GM19372 (cell line): ENCODE data around the gene FBXO22.

Experiments used
- ATAC-seq: cut with Tn5 transposase; IDR thresholded peaks from one replicate; pipeline ENCODE4 v1.9.1; 2021; ENCODE audit warnings: mild to moderate bottlenecking, low read depth, moderate library complexity; ENCODE audit not compliant: unreplicated experiment

The FBXO22 gene

DNA sequence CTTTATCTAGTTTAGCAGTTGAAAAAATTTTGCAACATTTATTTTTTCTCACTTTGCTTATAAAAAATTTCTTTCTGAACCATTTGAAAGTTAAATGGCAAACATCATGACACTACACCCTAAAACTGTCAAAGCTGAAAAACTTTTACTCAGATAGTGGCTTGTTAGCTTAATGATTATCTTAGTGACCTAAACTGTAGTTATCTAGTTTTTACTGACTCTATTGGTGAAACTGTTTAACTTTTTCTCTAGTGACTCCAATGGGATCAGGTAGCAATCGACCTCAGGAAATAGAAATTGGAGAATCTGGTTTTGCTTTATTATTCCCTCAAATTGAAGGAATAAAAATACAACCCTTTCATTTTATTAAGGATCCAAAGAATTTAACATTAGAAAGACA is 13.3 kb downstream of the FBXO22 start:
- no peak for ATAC-seq

DNA sequence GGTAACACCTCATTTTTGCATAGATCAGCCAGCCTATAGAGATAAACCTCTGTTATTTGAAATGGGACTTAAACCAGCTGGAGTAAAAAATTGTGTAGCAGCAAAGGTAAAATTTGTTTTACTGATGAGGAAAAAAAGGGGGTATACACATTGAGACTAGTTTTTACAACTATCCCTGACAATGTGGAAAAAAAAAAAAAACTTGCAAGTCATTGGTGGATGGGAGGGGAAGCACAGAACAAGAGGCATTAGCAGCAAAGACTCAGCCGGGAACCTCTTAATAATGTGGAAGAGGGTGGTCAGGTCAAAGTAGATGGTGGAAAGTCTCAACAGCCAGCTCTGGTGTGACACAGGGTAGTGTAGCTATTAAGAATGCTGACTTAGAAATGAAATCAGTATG is 14.5 kb downstream of the FBXO22 start:
- no peak for ATAC-seq

DNA sequence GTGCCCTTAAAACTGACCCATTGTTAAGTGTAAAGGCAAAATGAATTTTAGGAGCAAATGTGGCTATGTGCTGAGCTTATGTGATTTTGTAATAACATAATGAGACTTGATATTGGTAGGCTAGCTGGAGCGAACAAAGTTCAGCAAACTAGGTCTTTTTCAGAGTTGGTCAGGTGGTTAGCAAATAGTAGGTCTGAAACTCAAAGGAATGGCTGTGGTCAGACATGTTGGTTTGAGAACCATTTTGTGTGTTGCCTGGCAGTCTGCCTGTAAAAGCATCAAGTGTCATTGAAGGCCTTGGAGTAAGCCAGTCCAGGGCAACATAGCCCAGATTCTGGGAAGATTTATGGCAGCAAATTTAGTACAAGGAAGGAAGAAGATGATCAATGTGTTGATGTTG is 16.4 kb downstream of the FBXO22 start:
- ATAC-seq: no peak

DNA sequence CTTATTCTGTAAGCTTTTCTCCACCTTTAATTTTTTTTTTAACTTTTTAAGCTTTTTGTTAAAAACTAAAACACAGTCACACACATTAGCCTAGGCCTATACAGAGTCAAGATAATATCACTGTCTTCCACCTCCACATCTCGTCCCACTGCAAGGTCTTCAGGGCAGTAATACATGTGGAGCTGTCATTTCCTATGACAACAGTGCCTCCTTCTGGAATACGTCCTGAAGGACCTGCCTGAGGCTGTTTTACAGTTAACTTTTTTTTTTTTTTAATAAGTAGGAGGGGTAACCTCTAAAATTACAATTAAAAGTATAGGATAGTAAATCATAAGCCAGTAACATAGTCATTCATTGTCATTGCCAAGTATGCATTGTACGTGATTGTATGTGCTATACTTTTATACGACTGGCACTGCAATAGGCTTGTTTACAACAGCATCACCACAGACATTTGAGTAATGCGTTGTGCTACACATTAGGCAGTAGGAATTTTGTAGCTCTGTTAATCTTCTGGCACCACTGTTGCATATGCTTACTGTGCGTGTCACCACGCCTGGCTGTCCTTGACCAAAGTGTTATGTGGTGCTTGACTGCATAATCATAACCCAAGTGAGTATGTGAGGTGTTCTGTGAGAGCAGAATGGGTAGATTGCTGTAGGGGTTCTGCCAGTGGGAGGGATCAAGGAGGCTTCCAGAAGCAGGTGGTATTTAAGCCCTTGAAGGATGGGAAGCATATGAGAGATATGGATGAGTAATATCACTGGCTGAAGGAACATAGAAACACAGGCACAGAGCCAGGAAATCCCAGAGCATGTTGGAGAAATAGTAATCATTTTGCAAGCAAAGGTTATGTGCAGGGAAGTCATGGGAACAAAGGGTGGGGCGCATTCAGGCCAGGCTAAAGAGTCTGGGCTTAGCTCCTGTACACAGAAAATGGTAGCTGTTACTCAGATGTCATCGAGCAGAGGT is 18.3 kb downstream of the FBXO22 start:
- ATAC-seq: no peak

DNA sequence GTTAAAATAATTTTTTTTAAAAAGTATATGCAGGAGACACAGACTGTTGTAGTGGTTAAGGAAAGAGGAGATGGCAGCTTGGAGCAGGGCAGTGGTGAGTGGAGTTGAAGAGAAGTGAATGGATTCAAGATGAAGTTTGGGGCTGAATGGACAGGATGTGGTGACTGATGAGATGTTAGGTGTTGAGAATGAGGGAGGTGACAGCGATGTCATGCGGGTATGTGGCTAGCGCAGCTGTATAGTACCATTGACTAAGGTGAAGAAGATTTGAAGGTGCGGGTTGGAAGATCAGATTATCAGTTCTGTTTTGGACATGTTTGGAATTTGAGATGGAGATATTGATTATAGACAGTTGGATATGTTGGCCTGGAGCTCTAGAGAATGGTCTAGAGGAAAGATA is 20.1 kb downstream of the FBXO22 start:
- ATAC-seq: no peak

DNA sequence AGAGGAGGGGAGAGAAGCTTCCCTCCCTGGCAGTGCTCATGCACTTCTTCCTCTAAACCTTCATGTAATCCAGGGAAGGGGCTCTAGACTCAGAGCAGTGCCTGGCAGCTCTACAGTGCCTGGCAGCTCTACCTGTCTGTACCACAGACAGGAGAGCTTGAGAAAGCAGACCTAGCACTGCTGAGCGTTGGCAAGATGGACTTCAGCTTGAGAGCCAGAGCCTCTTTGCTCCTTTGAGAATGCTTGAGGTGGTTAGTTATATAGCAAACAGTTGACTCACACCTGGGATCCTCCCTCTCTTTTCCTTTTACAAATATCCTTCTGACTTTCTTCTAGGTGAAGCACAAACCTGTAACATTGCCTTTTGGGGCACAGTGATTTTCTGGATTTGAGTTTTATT is 20.9 kb downstream of the FBXO22 start:
- no peak for ATAC-seq

DNA sequence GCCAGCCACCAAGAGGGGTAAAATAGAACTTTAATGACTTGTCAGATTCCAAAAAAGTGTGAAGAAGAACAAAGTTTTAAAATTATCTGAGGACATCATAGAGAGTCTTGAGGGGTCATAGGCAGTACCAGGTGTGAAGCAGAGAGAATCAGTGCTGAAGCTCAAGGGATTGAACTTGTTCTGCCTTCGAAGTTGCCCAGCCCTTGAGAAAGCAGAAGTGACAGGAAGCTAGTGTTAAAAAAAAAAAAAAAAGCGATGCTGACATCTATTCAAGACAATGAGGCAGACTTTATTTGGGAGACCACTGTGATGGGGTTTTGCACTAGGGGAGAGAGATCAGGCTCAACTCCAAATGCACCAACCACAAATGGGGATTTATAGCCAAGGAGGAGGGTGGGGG is 21.8 kb downstream of the FBXO22 start:
- no peak for ATAC-seq

DNA sequence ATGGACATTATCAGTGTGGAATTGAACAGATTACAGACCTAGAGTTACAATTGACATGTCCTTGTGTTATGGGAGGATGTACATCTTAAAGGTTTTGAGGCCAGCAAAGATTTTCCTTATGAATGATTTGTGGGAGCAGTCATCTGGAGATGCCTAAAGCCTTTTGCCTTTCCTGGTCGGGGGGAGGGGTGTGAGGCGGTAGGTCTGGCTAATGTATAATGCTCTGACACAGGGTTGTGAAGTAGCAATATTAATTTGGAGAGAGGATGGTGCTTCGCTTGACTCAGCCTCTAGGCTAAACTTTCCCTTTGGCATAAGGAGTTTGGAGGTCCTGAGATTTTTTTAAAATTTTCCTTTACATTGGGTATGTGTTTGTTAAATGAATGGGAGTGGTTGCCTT is 23.3 kb downstream of the FBXO22 start:
- ATAC-seq: no peak

DNA sequence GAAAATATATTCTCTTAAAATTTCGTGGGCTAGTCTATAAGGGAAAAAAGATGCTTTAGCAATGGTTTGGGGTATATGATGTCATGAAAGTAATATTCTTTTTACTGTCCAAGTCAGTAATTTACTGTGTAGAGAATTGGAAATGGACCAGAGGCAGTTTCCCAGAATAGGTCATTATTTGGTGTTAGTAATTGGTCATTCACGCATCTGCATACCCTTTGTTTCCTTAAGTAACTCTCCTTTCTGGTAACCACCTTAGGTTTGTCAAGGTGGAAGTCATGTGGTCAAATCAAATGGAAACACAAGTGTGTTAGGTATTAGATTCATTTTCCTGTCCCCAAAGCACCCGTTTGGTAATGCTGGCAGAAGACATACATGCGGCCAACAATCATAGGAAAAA is 23.9 kb downstream of the FBXO22 start:
- ATAC-seq: no peak

DNA sequence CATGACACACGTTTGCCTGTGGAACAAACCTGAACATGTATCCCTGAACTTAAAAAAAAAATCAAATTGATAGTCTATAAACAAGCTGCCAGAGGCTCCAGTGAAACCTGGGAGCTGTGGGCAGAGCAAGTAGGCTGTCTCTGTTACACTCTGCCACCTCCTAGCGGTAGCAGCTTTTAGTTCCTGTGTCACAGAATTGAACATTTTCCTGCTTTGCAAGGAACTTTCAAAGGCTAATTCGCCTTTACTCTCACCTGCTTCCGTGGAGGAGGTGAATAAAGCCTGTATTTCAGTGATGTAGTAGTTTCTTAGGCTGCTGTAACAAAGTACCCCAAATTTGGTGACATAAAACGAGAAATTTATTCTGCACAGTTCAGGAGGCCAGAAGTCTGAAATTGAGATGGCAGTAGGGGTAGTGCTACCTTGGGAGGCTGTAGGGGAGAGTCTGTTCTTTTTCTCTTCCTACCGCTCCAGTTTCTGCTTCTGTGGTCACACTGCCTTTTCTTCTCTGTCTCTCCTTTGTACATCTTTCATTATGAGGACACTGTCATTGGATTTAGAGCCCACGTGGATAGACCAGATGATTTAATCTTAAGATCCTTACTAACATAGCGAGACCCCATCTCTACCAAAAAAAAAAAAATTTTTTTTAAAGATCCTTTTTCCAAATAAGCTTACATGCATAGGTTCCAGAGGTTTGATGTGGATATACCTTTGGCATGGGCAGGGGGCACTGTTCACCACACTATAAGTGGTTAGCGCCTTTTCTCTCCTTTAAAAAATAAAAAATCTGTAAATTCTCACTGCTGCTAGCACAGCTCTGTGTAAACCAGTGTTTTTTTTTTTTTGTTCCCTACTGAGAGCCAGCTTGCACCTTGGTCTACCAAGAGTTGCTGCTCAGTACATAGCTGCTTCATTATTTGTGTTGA is 25.3 kb downstream of the FBXO22 start:
- no peak for ATAC-seq

DNA sequence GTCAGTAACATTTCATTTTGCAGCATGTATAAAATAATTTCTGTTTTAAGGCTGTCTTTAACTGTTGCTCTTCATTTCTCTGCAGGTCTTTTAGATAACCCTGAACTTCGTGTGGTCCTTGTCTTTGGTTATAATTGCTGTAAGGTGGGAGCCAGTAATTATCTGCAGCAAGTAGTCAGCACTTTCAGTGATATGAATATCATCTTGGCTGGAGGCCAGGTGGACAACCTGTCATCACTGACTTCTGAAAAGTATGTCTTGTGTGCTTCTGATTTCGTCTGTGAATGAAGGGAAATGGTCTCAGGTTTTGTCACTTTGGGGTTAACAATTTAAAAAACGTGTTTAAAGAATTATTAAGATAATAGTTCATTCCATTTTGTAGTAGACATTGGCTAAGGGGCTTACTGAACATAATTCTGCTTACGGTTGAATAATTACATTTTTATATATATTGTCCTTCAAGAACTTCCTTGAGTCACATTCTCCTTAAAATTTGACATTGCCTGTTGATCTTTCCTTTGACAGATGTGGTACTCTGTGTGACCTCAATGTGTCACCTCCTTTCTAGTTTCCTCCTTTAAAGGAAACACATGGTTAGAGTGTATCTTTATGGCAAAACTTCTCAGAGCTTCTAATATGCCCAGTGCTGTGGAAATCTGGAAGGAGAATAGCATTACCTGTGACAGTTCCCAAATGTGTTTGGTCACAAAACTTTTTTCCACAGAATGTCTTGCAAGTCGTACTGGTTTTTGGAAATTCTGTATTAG is 26.3 kb downstream of the FBXO22 start:
- ATAC-seq: no peak

DNA sequence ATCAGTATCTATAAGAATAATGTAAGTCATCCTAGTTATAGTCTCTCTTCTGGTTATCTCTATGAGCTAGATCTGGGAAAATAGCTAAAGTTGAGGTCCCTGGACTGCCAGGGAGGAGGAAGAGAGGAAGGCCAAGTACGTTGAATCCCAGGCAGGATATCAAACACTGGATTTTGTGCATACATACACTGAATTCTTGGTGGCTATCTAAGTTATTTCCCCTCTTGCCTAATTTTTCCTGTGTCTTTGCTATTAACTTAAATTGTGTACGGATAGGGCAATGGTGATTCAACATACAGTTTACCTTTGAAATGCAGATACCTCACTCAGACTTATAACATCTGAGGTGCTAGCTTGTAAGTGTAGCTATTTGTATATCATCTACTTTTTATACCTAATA is 27.2 kb downstream of the FBXO22 start:
- no peak for ATAC-seq

DNA sequence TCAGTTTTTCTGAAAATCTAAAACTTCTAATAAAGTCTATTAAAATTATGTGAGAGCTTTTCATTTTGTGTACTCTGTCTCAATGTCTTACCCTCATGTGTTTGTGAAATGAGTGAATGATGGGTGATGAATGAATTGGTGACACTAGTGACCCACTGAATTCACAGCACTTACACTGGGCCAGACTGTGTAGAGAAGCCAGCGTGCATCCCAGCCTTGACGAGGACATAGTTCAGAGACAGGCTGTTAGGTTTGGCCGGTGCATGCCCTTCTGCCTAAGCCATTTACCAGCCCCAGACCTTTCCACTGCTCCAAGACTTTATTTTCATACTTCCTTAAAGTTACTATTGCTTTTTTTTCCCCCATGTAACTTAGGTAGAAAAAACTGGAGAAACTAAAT is 38.8 kb downstream of the FBXO22 start:
- ATAC-seq: no peak

DNA sequence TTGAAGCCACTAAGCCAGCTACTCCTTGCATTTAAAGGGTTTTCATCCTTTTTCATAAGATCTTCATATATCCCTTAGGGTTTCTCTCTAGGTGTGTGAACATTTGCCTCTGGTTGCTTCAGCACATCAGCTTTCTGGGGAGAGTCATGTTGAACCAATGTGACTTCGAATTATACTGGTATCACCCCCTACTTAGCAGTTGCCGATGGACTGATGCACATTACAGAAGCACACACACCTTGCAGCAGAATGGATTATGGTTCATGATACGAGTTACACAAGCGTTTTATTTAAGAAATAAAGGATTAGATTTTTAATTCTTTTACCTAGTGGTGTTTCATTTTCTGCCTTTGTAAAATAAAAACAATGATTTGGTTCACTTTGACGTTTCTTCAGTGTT is 39.6 kb downstream of the FBXO22 start:
- ATAC-seq: no peak

DNA sequence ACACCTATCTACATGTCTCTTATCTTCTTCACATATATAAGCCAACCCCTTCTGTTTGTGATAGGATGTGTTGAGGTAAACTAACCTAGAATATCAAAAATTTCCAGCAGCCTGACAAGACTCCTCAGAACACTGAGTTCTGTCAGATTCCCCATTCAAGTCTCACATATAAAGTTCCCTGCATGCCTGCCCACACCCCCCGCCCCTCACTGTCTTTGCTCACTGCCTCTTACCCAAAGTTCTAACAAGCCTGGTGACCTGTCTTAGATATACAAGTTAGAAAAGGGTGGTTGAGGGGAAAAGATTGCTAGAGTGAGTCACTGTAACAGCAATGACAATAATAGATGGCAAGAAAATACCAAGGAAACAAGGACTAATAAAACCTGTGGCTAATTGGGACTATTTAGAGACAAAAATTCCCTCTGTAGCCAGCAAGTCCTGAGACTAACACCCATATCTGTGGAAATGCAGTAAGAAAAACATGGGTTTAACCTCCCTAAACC is 40.1 kb downstream of the FBXO22 start:
- ATAC-seq: no peak

DNA sequence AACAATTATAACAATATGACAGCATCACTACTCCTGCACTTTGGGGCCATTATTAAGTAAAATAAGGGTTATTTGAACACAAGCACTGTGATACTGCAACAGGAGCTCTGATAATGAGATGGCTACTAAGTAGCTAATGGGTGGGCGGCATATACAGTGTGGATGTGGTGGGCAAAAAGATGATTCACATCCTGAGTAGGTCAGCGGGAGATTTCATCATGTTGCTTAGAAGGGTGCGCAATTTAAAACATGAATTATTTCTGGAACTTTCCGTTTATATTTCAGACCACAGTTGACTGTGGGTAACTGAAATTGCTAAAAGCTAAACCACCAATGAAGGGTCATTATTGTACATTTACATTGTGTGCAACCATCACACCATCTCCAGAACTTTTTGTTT is 42.3 kb downstream of the FBXO22 start:
- ATAC-seq: no peak

DNA sequence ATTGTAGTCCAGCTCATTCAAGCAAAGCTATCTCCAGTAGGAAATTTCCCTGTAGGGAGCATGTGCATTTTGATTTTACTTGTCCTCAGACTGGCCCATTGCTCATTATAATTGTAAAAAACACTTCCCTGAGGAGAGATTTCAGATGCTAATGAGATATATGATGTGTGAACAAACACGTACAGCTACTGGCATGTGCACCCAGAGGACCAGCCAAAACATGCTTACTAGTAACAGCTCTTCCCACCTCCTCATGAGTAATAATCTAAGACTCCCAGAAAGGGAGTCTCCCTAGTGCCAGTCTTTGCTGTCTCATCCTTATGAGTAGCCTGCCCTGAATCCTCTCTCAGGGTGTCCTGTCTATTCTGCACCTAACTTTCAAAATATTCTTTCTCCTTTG is 43.4 kb downstream of the FBXO22 start:
- no peak for ATAC-seq

DNA sequence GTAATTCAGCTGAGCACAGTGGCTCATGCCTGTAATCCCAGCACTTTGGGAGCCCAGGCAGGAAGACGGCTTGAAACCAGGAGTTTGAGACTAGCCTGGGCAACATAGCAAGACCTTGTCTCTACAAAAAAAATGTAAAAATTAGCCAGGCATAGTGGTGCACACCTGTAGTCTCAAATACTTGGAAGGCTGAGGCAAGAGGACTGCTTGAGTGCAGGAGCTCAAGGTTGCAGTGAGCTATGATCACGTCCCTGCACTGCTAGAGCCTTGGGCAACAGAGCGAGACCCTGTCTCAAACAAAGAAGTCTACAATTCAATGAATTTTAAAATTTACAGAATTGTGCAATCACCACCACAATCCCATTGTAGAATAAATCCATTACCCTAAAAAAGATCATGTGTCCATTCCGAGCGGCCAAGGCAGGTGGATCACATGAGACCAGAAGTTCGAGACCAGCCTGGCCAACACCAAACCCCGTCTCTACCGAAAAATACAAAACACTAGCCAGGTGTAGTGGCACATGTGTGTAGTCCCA is 45.2 kb downstream of the FBXO22 start:
- ATAC-seq: no peak

DNA sequence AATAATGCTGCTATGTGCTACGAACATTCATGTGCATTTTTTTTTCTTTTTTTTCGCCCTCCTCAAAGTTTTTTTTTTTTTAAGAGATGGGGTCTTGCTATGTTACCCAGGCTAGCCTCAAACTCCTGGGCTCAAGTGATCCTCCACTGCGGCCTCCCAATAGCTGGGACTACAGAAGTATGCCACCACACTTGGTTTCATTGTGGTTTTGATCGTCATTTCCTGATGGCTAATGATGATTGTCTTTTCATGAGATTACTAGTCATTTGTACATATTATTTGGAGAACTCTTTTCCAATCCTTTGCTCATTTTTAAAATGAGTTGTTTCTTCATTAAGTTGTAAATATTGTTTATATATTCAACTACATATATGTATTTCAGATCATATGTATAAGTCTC is 48.8 kb downstream of the FBXO22 start:
- no peak for ATAC-seq

DNA sequence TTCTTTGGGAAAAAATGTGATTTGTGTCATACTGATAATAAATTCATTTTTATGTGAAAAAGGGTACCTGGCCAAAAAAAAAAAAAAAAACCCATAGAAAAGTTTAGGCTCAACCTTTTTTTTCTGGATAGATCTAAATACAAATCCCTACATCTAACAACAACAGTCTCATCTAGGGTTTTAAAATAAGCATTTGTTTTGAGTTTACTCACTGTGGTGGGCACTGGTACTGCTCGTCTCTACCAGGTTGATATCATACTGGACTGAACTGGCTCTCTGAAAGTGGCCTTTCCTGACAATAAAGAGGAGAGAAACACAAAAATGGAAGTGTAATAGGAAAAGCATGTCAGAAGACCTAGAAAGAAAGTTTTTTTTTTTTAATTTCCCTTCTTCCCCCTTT is 52.0 kb downstream of the FBXO22 start:
- ATAC-seq: no peak
